Spleen (tissue), 11 donors: Measurements from ENCODE around the gene AK1. TPM values are rescaled to one million over a fixed set of nuclear protein-coding genes. Genes with fewer than 3 reads are reported as not detected.

ENCODE experiments used
- DNase-seq: peaks from one replicate; pipeline ENCODE4 v3.0.0-alpha.2; 2020
- H3K27ac ChIP-seq, 8 donors: fragments of 200-600 bp; sonication (generic) in 7 of 8; 1 replicate in 4 of 8; 2 replicates in 4 of 8; pipeline versions ENCODE4 v1.5.0 to v1.8.0; 2016 to 2021; ENCODE audit warnings: inconsistent platforms in 4 of 8, mild to moderate bottlenecking in 4 of 8, moderate library complexity in 1 of 8
- H3K27me3 ChIP-seq, 7 donors: fragments of 200-600 bp; sonication (generic) in 6 of 7; replicated peaks in 1 of 7; 1 replicate in 4 of 7; 2 replicates in 3 of 7; pipeline versions ENCODE4 v1.5.0 to v1.8.0; 2016 to 2021; ENCODE audit warnings: inconsistent platforms in 3 of 7, mild to moderate bottlenecking in 1 of 7
- H3K36me3 ChIP-seq, 6 donors: fragments of 200-600 bp; sonication (generic) in 5 of 6; 1 replicate in 4 of 6; 2 replicates in 2 of 6; pipeline versions ENCODE4 v1.5.0 to v1.8.0; 2016 to 2021; ENCODE audit warnings: inconsistent platforms in 2 of 6
- H3K4me1 ChIP-seq, 6 donors: fragments of 200-600 bp; sonication (generic) in 5 of 6; 1 replicate in 3 of 6; 2 replicates in 3 of 6; pipeline versions ENCODE4 v1.5.0 to v1.8.0; 2016 to 2021; ENCODE audit warnings: inconsistent platforms in 3 of 6
- H3K4me3 ChIP-seq, 8 donors: fragments of 200-600 bp; sonication (generic) in 7 of 8; 1 replicate in 4 of 8; 2 replicates in 4 of 8; pipeline versions ENCODE4 v1.5.0 to v1.8.0; 2016 to 2021; ENCODE audit warnings: inconsistent platforms in 4 of 8, mild to moderate bottlenecking in 4 of 8, moderate library complexity in 2 of 8
- H3K9me3 ChIP-seq, 8 donors: fragments of 200-600 bp; sonication (generic) in 7 of 8; 1 replicate in 4 of 8; 2 replicates in 4 of 8; pipeline versions ENCODE4 v1.5.0 to v1.8.0; 2016 to 2021; ENCODE audit warnings: inconsistent platforms in 4 of 8
- CTCF ChIP-seq, 11 experiments: fragments of 200-600 bp in 7 of 11; fragments of 450-650 bp in 4 of 11; sonication (generic) in 4 of 11; IDR thresholded peaks in 8 of 11; conservative IDR thresholded peaks in 3 of 11; 1 replicate in 7 of 11; 2 replicates in 4 of 11; pipeline versions ENCODE4 v1.4.0 to v1.8.0; 2016 to 2021; ENCODE audit warnings: antibody characterized with exemption in 11 of 11, inconsistent platforms in 4 of 11, mild to moderate bottlenecking in 1 of 11
- POLR2A ChIP-seq, 3 donors: fragments of 450-650 bp; IDR thresholded peaks; one replicate each; pipeline ENCODE4 v1.5.1; 2017; ENCODE audit warnings: antibody characterized with exemption in 3 of 3, mild to moderate bottlenecking in 1 of 3
- POLR2AphosphoS5 ChIP-seq, 3 donors: sonication (generic); formaldehyde crosslinking; IDR thresholded peaks; one replicate each; pipeline ENCODE4 v1.5.1; 2017; ENCODE audit warnings: antibody characterized with exemption in 3 of 3
- WGBS, 5 donors: extraction: QIAGEN DNeasy Blood & Tissue Kit in 3 of 5; methylation state at CpG; one replicate each; pipeline versions ENCODE4 v1.1.5 to v1.1.7; 2013 to 2018; 5-methylcytosine and 5-hydroxymethylcytosine counted together
- intact Hi-C: fragments of 100-400 bp; cut with DNase I; formaldehyde crosslinking; loops from one replicate; pipeline ENCODE4 v1.15.0; 2023; ENCODE audit warnings: low total_unique reads
- polyA plus RNA-seq, 3 donors: library from polyadenylated mRNA; stranded (reverse); fragments of 200-250 nt; gene quantifications; one replicate each; pipeline ENCODE4 v1.2.1, GENCODE V29; 2013
- total RNA-seq, 7 donors: library from RNA; depleted of rRNA in 3 of 7; stranded (reverse); fragments of >200 nt in 3 of 7; fragmentation: NEBNext Ultra II Directional in 4 of 7; extraction: Animal tissue kit (Norgen Biotek cat#: 25700) in 4 of 7; gene quantifications; one replicate each; pipeline versions ENCODE4 v1.1.0 to v1.2.1, GENCODE V29; 2016 to 2021
- donor health status: healthy with polysubstance abuse.
- donor health status: DM: no; HTN: no; CAD: no; lungs with moderate emphysema.
- donor health status: DM: no; HTN: no; CAD: no.
- donor health status: Bipolar disorder and iron deficiency.
- donor health status: healthy.
- donor health status: DM: no; HTN: no; CAD: no.
- donor health status: DM: yes; HTN: yes; CAD: no.

The AK1 gene
- total and polyA plus RNA-seq, 10 donors, result 41.3 to 97.9 (median 62.3) TPM

GRCh38 chr9:127899128-127899943, 21.9 kb upstream of the AK1 start, which contains the start of gene ST6GALNAC6:
ST6GALNAC6 (minus strand) TSS chr9:127899603; CDS start chr9:127897981, 1,622 bp downstream.
- TF ChIP-seq POLR2AphosphoS5 (IDR thresholded peaks at IDR 0.05), result peak; percentile 41 to 67 (median 54)
- peak in 1 of 11 experiments; percentile 4 for TF ChIP-seq CTCF (IDR thresholded peaks at IDR 0.05 in 8 of 11, conservative IDR thresholded peaks at IDR 0.05 in 3 of 11)
- TF ChIP-seq POLR2A (IDR thresholded peaks at IDR 0.05), result no peak
- Histone ChIP-seq H3K27ac (peak within 1 kb of the TSS; percentile 66 to 92 (median 90)), H3K36me3 (peaks cover 1 to 27% (median 20%) of the 10 kb centered on the region in 6 donors), H3K9me3 (peaks cover 0 to 17% (median 7%) of the 10 kb centered on the region in 8 donors), H3K4me1 (peaks cover 49 to 92% (median 81%) of the 10 kb centered on the region in 6 donors), H3K27me3 (no peaks in the 10 kb centered on the region), H3K4me3 (peak within 1 kb of the TSS; percentile 57 to 94 (median 78))
- intact Hi-C loops, result no loop called here
- peak; percentile 94 for DNase-seq
- 0 to 2% (median 0%) methylated on average over 7 to 88 of the region's 89 CpGs for WGBS, 5 donors

- Histone ChIP-seq H3K27ac (peak overlapping the region; percentile 61 to 92 (median 90)), H3K36me3 (peaks cover 5 to 35% (median 27%) of the 10 kb centered on the region in 6 donors), H3K4me3 (peak overlapping the region; percentile 57 to 94 (median 78)), H3K27me3 (no peaks in the 10 kb centered on the region), H3K4me1 (peaks cover 42 to 91% (median 76%) of the 10 kb centered on the region in 6 donors), H3K9me3 (peaks cover 0 to 25% (median 12%) of the 10 kb centered on the region in 8 donors)
- TF ChIP-seq POLR2AphosphoS5 (IDR thresholded peaks at IDR 0.05) (peak; percentile 54 to 81 (median 75)), POLR2A (IDR thresholded peaks at IDR 0.05) (no peak)
- 11 to 36% (median 22%) methylated on average over 15 to 32 of the region's 32 CpGs for WGBS, 5 donors
- peak; percentile 87 for DNase-seq
- intact Hi-C loops, result no loop called here
Measured at GRCh38 chr9:127898433-127899127, 21.1 kb upstream of the AK1 start.

DNA sequence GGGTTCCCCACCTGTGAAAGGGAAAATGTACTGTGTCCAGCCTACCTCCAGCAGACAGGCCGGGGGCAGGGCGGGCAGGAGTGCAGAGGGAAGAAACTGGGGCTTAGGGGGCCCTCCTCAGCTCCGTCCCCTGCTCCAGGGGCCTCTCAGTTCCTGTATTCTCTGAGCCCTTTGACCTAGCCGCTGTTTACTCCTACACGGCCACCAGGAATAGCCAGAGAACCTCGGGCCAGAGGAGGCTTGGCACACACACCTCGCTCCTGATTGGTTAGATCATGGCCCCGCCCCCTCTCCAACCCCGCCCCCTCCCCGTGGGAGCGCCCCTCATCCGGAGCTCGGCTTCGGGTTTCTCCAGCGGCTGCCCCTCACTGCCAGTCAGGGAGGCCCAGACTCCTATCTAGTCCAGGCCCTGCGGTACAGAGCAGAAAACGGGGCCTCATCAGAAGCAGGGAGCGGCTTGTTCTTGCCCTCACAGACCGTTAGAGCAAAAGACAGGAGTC, 19.8 kb upstream of the AK1 start:
- peaks cover 8 to 48% (median 40%) of the 10 kb centered on the region in 6 donors for H3K36me3 ChIP-seq
- DNase-seq, result peak; percentile 81
- H3K27ac ChIP-seq, result peak overlapping the region; percentile 27 to 92 (median 90)
- H3K4me1 ChIP-seq, result peaks cover 34 to 78% (median 62%) of the 10 kb centered on the region in 6 donors
- peak overlapping the region in 7 of 8 donors; percentile 15 to 94 (median 76) for H3K4me3 ChIP-seq
- peaks cover 0 to 34% (median 22%) of the 10 kb centered on the region in 8 donors for H3K9me3 ChIP-seq
- intact Hi-C loops, result no loop called here
- TF ChIP-seq CTCF (IDR thresholded peaks at IDR 0.05 in 8 of 11, conservative IDR thresholded peaks at IDR 0.05 in 3 of 11) (no peak), POLR2AphosphoS5 (IDR thresholded peaks at IDR 0.05) (peak; percentile 19 to 69 (median 58))
- H3K27me3 ChIP-seq, result no peaks in the 10 kb centered on the region
- 20 to 68% (median 23%) methylated on average over 4 to 19 of the region's 19 CpGs for WGBS, 5 donors

DNA sequence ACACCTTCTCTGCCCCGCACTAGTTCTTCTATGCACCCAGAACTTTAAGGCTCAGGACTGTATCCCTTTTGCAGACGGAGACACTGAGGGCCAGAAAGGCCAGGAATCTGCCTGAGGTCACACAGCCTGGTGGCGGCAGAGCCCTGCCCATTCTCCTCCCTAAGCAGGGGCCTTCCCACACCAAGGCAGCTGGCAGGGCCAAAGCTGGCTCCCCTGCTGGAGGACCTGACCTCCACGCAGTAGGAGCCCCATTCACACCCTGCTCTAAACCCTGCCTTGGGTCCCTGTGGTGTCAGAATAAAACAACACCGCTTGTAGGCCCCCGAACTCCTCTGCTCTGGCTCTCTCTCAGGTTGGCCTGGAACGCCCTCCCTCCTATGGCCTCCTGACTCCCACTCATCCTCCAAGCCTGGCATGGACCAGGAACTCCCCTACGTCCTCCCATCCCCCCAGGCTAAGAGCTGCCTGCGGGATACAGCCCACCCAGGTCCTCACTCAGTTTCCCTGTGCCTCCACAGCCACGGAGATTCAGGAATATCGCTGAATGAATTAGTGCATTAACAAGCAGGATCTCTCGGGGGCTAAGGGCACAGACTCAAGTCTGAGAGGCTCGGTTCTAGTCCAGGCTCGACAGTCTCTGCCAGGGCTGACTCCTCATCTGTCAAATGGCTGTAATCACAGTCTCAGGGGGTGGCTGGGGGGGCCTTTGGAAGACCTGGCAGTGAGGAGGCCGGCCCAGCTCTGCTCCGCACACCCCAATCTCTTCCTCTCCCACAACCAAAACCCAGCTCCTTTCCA, 19.1 kb upstream of the AK1 start:
- intact Hi-C loops, result no loop called here
- peak; percentile 69 for DNase-seq
- Histone ChIP-seq H3K27ac (peak overlapping the region in 7 of 8 donors; percentile 67 to 92 (median 91)), H3K27me3 (no peaks in the 10 kb centered on the region), H3K4me1 (peaks cover 31 to 72% (median 56%) of the 10 kb centered on the region in 6 donors), H3K9me3 (peaks cover 0 to 34% (median 22%) of the 10 kb centered on the region in 8 donors), H3K36me3 (peaks cover 8 to 55% (median 44%) of the 10 kb centered on the region in 6 donors), H3K4me3 (peak overlapping the region in 5 of 8 donors; percentile 72 to 94 (median 78))
- TF ChIP-seq POLR2A (IDR thresholded peaks at IDR 0.05) (no peak), CTCF (IDR thresholded peaks at IDR 0.05 in 8 of 11, conservative IDR thresholded peaks at IDR 0.05 in 3 of 11) (no peak)
- WGBS, 5 donors, result 66 to 79% (median 77%) methylated on average over 13 to 16 of the region's 16 CpGs
